Panc1 (cell line): ENCODE results near the gene RNF11. TPM values are rescaled to one million over a fixed set of nuclear protein-coding genes. Genes with fewer than 3 reads are reported as not detected.

Experiments
- ATAC-seq: fragments of 200-7000 bp; cut with Tn5 transposase; 2 replicates; pipeline ENCODE4 v1.9.1; 2020; ENCODE audit warnings: mild to moderate bottlenecking, moderate library complexity
- BruUV-seq: library from RNA; stranded (reverse); fragments of 400-500 nt; replicated peaks from 2 replicates; lab custom pipeline; 2021; lab: Mats Ljungman, UMichigan
- CTCF ChIA-PET: fragments of 300-600 bp; sonication (Branson Sonifier 250); formaldehyde crosslinking; loops from one replicate; lab custom pipeline; 2022; ENCODE audit warnings: antibody characterized with exemption; lab: Charles Lee
- POLR2A ChIA-PET: fragments of 300-600 bp; sonication (Branson Sonifier 250); formaldehyde crosslinking; loops from one replicate; lab custom pipeline; 2022; ENCODE audit warnings: antibody characterized with exemption; lab: Charles Lee
- DNase-seq: peaks from one replicate; pipeline ENCODE4 v3.0.0-alpha.2; 2010; ENCODE audit warnings: low read depth, low spot score
- H3K27ac ChIP-seq: 2 replicates; pipeline ENCODE4 v1.5.1; 2011; ENCODE audit warnings: mild to moderate bottlenecking, low read length, inconsistent platforms
- H3K27me3 ChIP-seq: fragments of 200-500 bp; sonication (Bioruptor generic); 2 replicates; pipeline ENCODE4 v1.6.0; 2014; ENCODE audit warnings: low read length, inconsistent platforms; ENCODE audit not compliant: control insufficient read depth, insufficient read depth
- H3K36me3 ChIP-seq: fragments of 200-500 bp; sonication (Bioruptor generic); 2 replicates; pipeline ENCODE4 v1.5.1; 2014; ENCODE audit warnings: inconsistent platforms, mild to moderate bottlenecking, low read length, moderate library complexity; ENCODE audit not compliant: control insufficient read depth, insufficient read depth
- H3K4me1 ChIP-seq: 2 replicates; pipeline ENCODE4 v1.5.1; 2011; ENCODE audit warnings: inconsistent platforms, mild to moderate bottlenecking, low read length, moderate library complexity; ENCODE audit not compliant: control insufficient read depth, insufficient read depth
- H3K4me3 ChIP-seq, 2 experiments: 2 replicates each; pipeline ENCODE4 v1.5.1; 2011 to 2012; ENCODE audit warnings: low read depth in 2 of 2, low read length in 2 of 2, mild to moderate bottlenecking in 2 of 2, inconsistent platforms in 1 of 2, moderate library complexity in 1 of 2
- H3K9me3 ChIP-seq: fragments of 200-500 bp; sonication (Bioruptor generic); 2 replicates; pipeline ENCODE4 v1.5.1; 2014; ENCODE audit warnings: low read depth, mild to moderate bottlenecking, inconsistent platforms, low read length, moderate library complexity; ENCODE audit not compliant: control insufficient read depth, insufficient read depth
- POLR2AphosphoS5 ChIP-seq: IDR thresholded peaks from 2 replicates; pipeline ENCODE4 v1.6.1; 2012; ENCODE audit warnings: mild to moderate bottlenecking, low read depth, low read length, moderate library complexity
- SIN3A ChIP-seq: IDR thresholded peaks from 2 replicates; pipeline ENCODE4 v1.6.1; 2012; ENCODE audit warnings: low read depth, mild to moderate bottlenecking, low read length, moderate library complexity, borderline replicate concordance; ENCODE audit not compliant: insufficient read depth
- TCF7L2 ChIP-seq: IDR thresholded peaks from 2 replicates; pipeline ENCODE4 v1.6.1; 2011; ENCODE audit warnings: mild to moderate bottlenecking, low read depth, low read length, inconsistent platforms
- in situ Hi-C: cut with HindIII; loops from 2 replicates; pipeline ENCODE4 v1.10.0; 2016; ENCODE audit warnings: low sequenced_read_pairs, low pct_unique_long_range_greater_than_20kb
- intact Hi-C: fragments of 100-400 bp; cut with micrococcal nuclease; formaldehyde crosslinking; loops from one replicate; pipeline ENCODE4 v1.10.0; 2022; ENCODE audit not compliant: unreplicated experiment
- total RNA-seq: library from RNA; stranded (reverse); gene quantifications from one replicate; pipeline ENCODE4 v1.2.1, GENCODE V29; 2021; ENCODE audit not compliant: unreplicated experiment
- TF ChIP-seq, protein P1 (sequence below): fragments of 450-650 bp; IDR thresholded peaks from 2 replicates; pipeline ENCODE4 v1.5.1; 2017; ENCODE audit warnings: mild to moderate bottlenecking
- TF ChIP-seq, protein P2 (sequence below), 2 experiments: IDR thresholded peaks; 2 replicates each; pipeline ENCODE4 v1.6.1; 2011 to 2012; ENCODE audit warnings: low read depth in 2 of 2, control low read depth in 1 of 2, low read length in 1 of 2, mild to moderate bottlenecking in 1 of 2, moderate library complexity in 1 of 2; ENCODE audit not compliant: insufficient read depth in 1 of 2

RNF11 gene
- total RNA-seq, 1 experiment from 2014 or later, result 86.0 TPM

DNA sequence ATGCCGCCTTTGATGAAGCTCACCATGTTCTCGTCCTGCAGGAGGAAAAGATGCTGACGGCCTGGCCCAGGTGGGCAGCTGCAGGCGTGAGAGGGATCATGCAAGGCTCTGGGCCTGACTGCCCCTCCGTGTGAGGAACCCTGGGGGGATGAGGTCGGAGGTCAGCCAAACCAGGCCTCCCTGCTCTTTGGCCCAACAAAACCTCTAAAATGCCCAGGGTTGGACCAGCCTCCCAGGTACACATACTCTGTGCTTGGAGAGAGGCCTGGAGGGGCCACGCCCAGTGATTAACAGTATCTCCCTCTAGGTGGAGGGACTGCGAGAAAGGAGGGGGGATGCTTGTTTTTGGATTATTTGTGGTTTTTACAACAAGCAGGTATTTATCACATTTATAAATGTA, 73.2 kb downstream of the RNF11 start:
- POLR2A ChIA-PET, result no interaction called here

DNA sequence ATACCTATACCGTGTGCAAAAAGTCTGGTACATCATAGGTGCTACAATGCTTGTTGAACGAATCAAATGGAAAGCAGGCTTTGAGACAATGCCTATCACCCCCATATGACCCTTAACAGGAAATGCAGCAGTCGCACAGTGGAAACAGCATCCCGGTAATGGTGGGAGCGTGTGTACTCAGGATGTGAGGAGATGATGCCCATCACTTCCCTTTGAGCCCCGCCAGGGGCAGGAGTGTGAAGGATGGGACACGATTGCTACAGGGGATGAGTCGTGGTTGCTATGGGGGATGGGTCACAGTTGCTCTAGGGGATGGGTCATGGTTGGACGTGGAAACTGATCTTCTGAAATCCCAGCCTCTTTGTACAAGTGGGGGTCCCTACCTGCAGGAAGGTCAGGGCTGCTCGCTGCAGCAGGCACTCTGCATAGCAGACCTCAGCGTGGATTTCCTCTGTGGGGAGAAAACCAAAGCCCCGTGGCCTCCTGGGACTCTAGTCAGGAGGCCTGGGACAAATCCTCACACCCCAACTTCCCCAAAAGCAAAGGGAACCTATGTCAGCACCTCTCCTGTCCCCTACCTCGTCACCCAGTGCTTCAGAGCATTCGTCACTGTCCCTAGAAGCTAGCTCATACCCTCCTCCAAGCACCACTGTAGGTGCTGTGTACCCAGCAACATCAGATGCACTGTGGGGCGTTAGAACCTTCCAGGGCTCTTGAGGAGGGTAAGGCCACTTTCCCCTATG, 75.0 kb downstream of the RNF11 start:
- intact Hi-C loops (no loop called here), in situ Hi-C loops (no loop called here)
- TF ChIP-seq POLR2AphosphoS5 (no peak), SIN3A (no peak), TCF7L2 (no peak)
- Histone ChIP-seq H3K4me3 (no peak overlapping the region), H3K9me3 (no peaks in the 10 kb centered on the region), H3K36me3 (no peaks in the 10 kb centered on the region), H3K27me3 (no peaks in the 10 kb centered on the region), H3K27ac (no peak overlapping the region), H3K4me1 (peaks cover 10% of the 10 kb centered on the region)
- BruUV-seq, result no TSS peak
- POLR2A ChIA-PET, result no interaction called here
- CTCF ChIA-PET, result no interaction called here
- ATAC-seq, result no peak
- DNase-seq, result no peak

More for the DNA sequence above, 73.2 kb downstream of the RNF11 start:
- DNase-seq, result no peak
- H3K4me1 ChIP-seq, result peaks cover 6% of the 10 kb centered on the region
- no peak for ATAC-seq
- no TSS peak for BruUV-seq
- CTCF ChIA-PET, result no interaction called here
- H3K36me3 ChIP-seq, result no peaks in the 10 kb centered on the region
- H3K27ac ChIP-seq, result no peak overlapping the region
- H3K9me3 ChIP-seq, result no peaks in the 10 kb centered on the region
- no peaks in the 10 kb centered on the region for H3K27me3 ChIP-seq
- intact Hi-C loops, result no loop called here
- H3K4me3 ChIP-seq, result no peak overlapping the region
- in situ Hi-C loops, result no loop called here
- TF ChIP-seq, protein P1, sequence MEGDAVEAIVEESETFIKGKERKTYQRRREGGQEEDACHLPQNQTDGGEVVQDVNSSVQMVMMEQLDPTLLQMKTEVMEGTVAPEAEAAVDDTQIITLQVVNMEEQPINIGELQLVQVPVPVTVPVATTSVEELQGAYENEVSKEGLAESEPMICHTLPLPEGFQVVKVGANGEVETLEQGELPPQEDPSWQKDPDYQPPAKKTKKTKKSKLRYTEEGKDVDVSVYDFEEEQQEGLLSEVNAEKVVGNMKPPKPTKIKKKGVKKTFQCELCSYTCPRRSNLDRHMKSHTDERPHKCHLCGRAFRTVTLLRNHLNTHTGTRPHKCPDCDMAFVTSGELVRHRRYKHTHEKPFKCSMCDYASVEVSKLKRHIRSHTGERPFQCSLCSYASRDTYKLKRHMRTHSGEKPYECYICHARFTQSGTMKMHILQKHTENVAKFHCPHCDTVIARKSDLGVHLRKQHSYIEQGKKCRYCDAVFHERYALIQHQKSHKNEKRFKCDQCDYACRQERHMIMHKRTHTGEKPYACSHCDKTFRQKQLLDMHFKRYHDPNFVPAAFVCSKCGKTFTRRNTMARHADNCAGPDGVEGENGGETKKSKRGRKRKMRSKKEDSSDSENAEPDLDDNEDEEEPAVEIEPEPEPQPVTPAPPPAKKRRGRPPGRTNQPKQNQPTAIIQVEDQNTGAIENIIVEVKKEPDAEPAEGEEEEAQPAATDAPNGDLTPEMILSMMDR, result no peak
- no peak for TF ChIP-seq POLR2AphosphoS5
- no peak for TF ChIP-seq TCF7L2
- no peak for TF ChIP-seq SIN3A
- TF ChIP-seq, protein P2, sequence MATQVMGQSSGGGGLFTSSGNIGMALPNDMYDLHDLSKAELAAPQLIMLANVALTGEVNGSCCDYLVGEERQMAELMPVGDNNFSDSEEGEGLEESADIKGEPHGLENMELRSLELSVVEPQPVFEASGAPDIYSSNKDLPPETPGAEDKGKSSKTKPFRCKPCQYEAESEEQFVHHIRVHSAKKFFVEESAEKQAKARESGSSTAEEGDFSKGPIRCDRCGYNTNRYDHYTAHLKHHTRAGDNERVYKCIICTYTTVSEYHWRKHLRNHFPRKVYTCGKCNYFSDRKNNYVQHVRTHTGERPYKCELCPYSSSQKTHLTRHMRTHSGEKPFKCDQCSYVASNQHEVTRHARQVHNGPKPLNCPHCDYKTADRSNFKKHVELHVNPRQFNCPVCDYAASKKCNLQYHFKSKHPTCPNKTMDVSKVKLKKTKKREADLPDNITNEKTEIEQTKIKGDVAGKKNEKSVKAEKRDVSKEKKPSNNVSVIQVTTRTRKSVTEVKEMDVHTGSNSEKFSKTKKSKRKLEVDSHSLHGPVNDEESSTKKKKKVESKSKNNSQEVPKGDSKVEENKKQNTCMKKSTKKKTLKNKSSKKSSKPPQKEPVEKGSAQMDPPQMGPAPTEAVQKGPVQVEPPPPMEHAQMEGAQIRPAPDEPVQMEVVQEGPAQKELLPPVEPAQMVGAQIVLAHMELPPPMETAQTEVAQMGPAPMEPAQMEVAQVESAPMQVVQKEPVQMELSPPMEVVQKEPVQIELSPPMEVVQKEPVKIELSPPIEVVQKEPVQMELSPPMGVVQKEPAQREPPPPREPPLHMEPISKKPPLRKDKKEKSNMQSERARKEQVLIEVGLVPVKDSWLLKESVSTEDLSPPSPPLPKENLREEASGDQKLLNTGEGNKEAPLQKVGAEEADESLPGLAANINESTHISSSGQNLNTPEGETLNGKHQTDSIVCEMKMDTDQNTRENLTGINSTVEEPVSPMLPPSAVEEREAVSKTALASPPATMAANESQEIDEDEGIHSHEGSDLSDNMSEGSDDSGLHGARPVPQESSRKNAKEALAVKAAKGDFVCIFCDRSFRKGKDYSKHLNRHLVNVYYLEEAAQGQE (IDR thresholded peaks at IDR 0.05; ENCODE audit: insufficient read depth in 1 of 2, low read depth in 2 of 2, low read length in 1 of 2), result no peak

DNA sequence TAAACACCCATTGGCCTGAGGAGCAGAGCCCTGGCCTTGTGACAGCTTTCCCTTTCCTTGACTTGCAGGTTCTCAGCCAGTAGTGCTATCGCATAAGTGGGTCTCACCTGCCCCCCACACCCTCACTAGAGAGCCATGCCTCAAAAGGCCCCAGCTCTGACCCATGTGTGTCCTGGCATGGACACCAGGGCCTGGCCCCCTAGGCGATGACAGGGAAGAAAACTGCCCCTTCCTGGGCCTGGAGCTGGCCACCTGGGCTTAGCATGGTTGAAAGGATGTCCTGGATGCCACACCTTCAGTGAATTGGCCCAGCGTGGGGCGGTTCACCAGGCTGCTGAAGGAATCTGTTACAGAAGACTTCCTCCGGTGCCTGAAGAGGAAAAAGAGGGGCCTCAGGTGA, 75.8 kb downstream of the RNF11 start:
- no peak overlapping the region for H3K27ac ChIP-seq
- H3K4me3 ChIP-seq, result no peak overlapping the region
- H3K36me3 ChIP-seq, result no peaks in the 10 kb centered on the region
- no peak for TF ChIP-seq POLR2AphosphoS5
- TF ChIP-seq, protein P2 (IDR thresholded peaks at IDR 0.05; ENCODE audit: insufficient read depth in 1 of 2, low read depth in 2 of 2, low read length in 1 of 2), result no peak
- no peak for TF ChIP-seq SIN3A
- no peak for TF ChIP-seq TCF7L2
- TF ChIP-seq, protein P1, result no peak
- intact Hi-C loops (no loop called here), in situ Hi-C loops (no loop called here)
- no peaks in the 10 kb centered on the region for H3K9me3 ChIP-seq
- ATAC-seq, result no peak
- H3K27me3 ChIP-seq, result no peaks in the 10 kb centered on the region
- DNase-seq, result no peak
- peaks cover 10% of the 10 kb centered on the region for H3K4me1 ChIP-seq
- BruUV-seq, result no TSS peak
- CTCF ChIA-PET, result no interaction called here
- POLR2A ChIA-PET, result no interaction called here
